Panc1 (cell line): Measurements from ENCODE around the gene ROMO1. TPM values are rescaled to one million over a fixed set of nuclear protein-coding genes. Genes with fewer than 3 reads are reported as not detected.

Experiments
- ATAC-seq: fragments of 200-7000 bp; cut with Tn5 transposase; 2 replicates; pipeline ENCODE4 v1.9.1; 2020; ENCODE audit warnings: mild to moderate bottlenecking, moderate library complexity
- BruUV-seq: library from RNA; stranded (reverse); fragments of 400-500 nt; replicated peaks from 2 replicates; lab custom pipeline; 2021; lab: Mats Ljungman, UMichigan
- CTCF ChIA-PET: fragments of 300-600 bp; sonication (Branson Sonifier 250); formaldehyde crosslinking; loops from one replicate; lab custom pipeline; 2022; ENCODE audit warnings: antibody characterized with exemption; lab: Charles Lee
- POLR2A ChIA-PET: fragments of 300-600 bp; sonication (Branson Sonifier 250); formaldehyde crosslinking; loops from one replicate; lab custom pipeline; 2022; ENCODE audit warnings: antibody characterized with exemption; lab: Charles Lee
- DNase-seq: peaks from one replicate; pipeline ENCODE4 v3.0.0-alpha.2; 2010; ENCODE audit warnings: low read depth, low spot score
- H3K27ac ChIP-seq: 2 replicates; pipeline ENCODE4 v1.5.1; 2011; ENCODE audit warnings: mild to moderate bottlenecking, low read length, inconsistent platforms
- H3K27me3 ChIP-seq: fragments of 200-500 bp; sonication (Bioruptor generic); 2 replicates; pipeline ENCODE4 v1.6.0; 2014; ENCODE audit warnings: low read length, inconsistent platforms; ENCODE audit not compliant: control insufficient read depth, insufficient read depth
- H3K36me3 ChIP-seq: fragments of 200-500 bp; sonication (Bioruptor generic); 2 replicates; pipeline ENCODE4 v1.5.1; 2014; ENCODE audit warnings: inconsistent platforms, mild to moderate bottlenecking, low read length, moderate library complexity; ENCODE audit not compliant: control insufficient read depth, insufficient read depth
- H3K4me1 ChIP-seq: 2 replicates; pipeline ENCODE4 v1.5.1; 2011; ENCODE audit warnings: inconsistent platforms, mild to moderate bottlenecking, low read length, moderate library complexity; ENCODE audit not compliant: control insufficient read depth, insufficient read depth
- H3K4me3 ChIP-seq, 2 experiments: 2 replicates each; pipeline ENCODE4 v1.5.1; 2011 to 2012; ENCODE audit warnings: low read depth in 2 of 2, low read length in 2 of 2, mild to moderate bottlenecking in 2 of 2, inconsistent platforms in 1 of 2, moderate library complexity in 1 of 2
- H3K9me3 ChIP-seq: fragments of 200-500 bp; sonication (Bioruptor generic); 2 replicates; pipeline ENCODE4 v1.5.1; 2014; ENCODE audit warnings: low read depth, mild to moderate bottlenecking, inconsistent platforms, low read length, moderate library complexity; ENCODE audit not compliant: control insufficient read depth, insufficient read depth
- CTCF ChIP-seq: fragments of 450-650 bp; IDR thresholded peaks from 2 replicates; pipeline ENCODE4 v1.5.1; 2017; ENCODE audit warnings: mild to moderate bottlenecking
- POLR2AphosphoS5 ChIP-seq: IDR thresholded peaks from 2 replicates; pipeline ENCODE4 v1.6.1; 2012; ENCODE audit warnings: mild to moderate bottlenecking, low read depth, low read length, moderate library complexity
- SIN3A ChIP-seq: IDR thresholded peaks from 2 replicates; pipeline ENCODE4 v1.6.1; 2012; ENCODE audit warnings: low read depth, mild to moderate bottlenecking, low read length, moderate library complexity, borderline replicate concordance; ENCODE audit not compliant: insufficient read depth
- TCF7L2 ChIP-seq: IDR thresholded peaks from 2 replicates; pipeline ENCODE4 v1.6.1; 2011; ENCODE audit warnings: mild to moderate bottlenecking, low read depth, low read length, inconsistent platforms
- in situ Hi-C: cut with HindIII; loops from 2 replicates; pipeline ENCODE4 v1.10.0; 2016; ENCODE audit warnings: low sequenced_read_pairs, low pct_unique_long_range_greater_than_20kb
- intact Hi-C: fragments of 100-400 bp; cut with micrococcal nuclease; formaldehyde crosslinking; loops from one replicate; pipeline ENCODE4 v1.10.0; 2022; ENCODE audit not compliant: unreplicated experiment
- total RNA-seq: library from RNA; stranded (reverse); gene quantifications from one replicate; pipeline ENCODE4 v1.2.1, GENCODE V29; 2021; ENCODE audit not compliant: unreplicated experiment
- TF ChIP-seq, protein P1 (sequence below), 2 experiments: IDR thresholded peaks; 2 replicates each; pipeline ENCODE4 v1.6.1; 2011 to 2012; ENCODE audit warnings: low read depth in 2 of 2, control low read depth in 1 of 2, low read length in 1 of 2, mild to moderate bottlenecking in 1 of 2, moderate library complexity in 1 of 2; ENCODE audit not compliant: insufficient read depth in 1 of 2

The ROMO1 gene
- total RNA-seq, 1 experiment from 2014 or later = 319 TPM

DNA sequence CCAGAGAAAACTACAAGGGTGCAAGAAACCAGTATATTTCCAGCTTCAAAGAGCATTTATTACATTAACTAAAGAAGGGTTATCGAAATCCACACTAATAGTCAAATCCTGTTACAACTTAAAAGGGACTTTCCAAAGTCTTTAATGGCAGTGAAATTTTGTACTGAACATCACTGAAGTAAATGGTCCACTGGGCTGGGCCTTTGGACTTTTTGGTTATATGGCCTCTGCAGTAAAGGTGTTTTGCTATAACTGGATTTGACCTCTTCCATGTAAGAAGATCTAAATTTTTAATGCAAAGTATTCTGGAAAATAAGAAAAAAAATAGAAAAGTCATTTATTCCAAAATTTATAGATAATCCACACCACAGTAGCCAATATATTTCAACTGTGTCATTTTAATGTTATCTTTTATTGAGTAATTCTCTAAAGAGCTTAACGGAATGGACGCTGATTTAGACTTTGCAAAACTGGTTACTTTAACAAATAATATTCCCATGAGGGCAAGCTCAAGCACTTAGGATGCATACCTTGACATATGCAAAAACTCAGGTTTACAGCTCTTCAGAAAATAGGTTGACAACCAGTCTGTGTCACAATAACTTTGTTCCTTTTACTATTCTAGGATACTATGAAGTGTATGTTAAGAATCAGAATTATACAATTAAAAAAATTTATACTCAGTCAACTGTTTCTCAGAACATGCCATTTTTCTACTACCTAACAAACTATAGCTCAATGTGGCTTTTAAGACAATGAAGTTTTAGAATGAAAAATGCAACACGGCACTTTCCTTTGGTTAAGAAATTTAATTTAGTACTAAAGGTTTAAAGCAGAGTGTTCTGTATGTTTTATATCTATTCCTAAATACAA is 35.8 kb downstream of the ROMO1 start:
- in situ Hi-C loops (no loop called here), intact Hi-C loops (no loop called here)
- Histone ChIP-seq H3K36me3 (peaks cover 86% of the 10 kb centered on the region), H3K27ac (no peak overlapping the region; the same call in 1 of the 2 replicates), H3K9me3 (no peaks in the 10 kb centered on the region), H3K4me1 (peaks cover 23% of the 10 kb centered on the region; the same call in 1 of the 2 replicates), H3K4me3 (no peak overlapping the region), H3K27me3 (no peaks in the 10 kb centered on the region)
- POLR2A ChIA-PET = interaction anchor here (0.6 kb wide), 1 partner anchor 607 kb away, joined by 3 read pairs; no protein-coding TSS in a partner anchor
- no peak for ATAC-seq
- CTCF ChIA-PET = interaction anchor here (0.6 kb wide), 1 partner anchor 152 kb away, joined by 3 read pairs; no protein-coding TSS in a partner anchor
- DNase-seq = no peak
- TSS peak; percentile 0 for BruUV-seq
- TF ChIP-seq POLR2AphosphoS5 = no peak
- no peak for TF ChIP-seq SIN3A
- TF ChIP-seq CTCF = no peak
- TF ChIP-seq, protein P1, sequence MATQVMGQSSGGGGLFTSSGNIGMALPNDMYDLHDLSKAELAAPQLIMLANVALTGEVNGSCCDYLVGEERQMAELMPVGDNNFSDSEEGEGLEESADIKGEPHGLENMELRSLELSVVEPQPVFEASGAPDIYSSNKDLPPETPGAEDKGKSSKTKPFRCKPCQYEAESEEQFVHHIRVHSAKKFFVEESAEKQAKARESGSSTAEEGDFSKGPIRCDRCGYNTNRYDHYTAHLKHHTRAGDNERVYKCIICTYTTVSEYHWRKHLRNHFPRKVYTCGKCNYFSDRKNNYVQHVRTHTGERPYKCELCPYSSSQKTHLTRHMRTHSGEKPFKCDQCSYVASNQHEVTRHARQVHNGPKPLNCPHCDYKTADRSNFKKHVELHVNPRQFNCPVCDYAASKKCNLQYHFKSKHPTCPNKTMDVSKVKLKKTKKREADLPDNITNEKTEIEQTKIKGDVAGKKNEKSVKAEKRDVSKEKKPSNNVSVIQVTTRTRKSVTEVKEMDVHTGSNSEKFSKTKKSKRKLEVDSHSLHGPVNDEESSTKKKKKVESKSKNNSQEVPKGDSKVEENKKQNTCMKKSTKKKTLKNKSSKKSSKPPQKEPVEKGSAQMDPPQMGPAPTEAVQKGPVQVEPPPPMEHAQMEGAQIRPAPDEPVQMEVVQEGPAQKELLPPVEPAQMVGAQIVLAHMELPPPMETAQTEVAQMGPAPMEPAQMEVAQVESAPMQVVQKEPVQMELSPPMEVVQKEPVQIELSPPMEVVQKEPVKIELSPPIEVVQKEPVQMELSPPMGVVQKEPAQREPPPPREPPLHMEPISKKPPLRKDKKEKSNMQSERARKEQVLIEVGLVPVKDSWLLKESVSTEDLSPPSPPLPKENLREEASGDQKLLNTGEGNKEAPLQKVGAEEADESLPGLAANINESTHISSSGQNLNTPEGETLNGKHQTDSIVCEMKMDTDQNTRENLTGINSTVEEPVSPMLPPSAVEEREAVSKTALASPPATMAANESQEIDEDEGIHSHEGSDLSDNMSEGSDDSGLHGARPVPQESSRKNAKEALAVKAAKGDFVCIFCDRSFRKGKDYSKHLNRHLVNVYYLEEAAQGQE (IDR thresholded peaks at IDR 0.05; ENCODE audit: insufficient read depth in 1 of 2, low read depth in 2 of 2, low read length in 1 of 2) = no peak
- TF ChIP-seq TCF7L2 = no peak

DNA sequence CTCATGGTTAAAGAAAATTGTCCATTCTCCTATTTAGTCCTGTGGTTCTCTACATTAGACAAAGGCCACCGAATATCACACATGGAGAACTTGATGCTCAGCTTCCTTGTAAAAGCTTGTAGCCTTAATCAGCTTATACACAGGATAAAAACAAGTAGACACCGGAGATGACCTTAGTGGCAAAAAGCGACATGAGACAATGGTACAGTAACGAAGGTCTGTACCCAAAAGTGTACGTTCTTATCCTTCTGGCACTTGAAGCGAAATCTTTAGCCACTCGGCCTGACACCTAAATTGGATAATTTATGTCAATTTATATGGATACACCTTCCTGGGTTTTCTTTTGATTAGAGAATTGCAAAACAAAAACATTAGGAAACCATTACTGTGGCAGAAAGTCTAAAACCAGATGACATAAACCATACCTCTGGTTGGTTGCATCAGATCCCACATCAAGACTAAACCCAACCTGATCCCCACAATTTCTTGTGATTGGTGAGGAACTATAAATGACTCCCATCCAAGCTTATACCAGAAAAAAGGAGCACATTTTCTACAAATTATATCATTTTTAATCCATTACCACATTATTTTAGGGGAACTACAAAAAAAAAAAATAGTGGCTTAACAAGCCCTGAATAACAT is 36.7 kb downstream of the ROMO1 start:
- peaks cover 86% of the 10 kb centered on the region for H3K36me3 ChIP-seq
- no TSS peak for BruUV-seq
- no peaks in the 10 kb centered on the region for H3K27me3 ChIP-seq
- intact Hi-C loops = no loop called here
- no peak overlapping the region for H3K4me3 ChIP-seq
- POLR2A ChIA-PET = interaction anchor here (0.6 to 0.7 kb wide), 2 partner anchors 151 to 608 kb away, joined by 3 to 4 read pairs; no protein-coding TSS in a partner anchor
- H3K9me3 ChIP-seq = no peaks in the 10 kb centered on the region
- DNase-seq (no peak), ATAC-seq (no peak)
- H3K4me1 ChIP-seq = peaks cover 23% of the 10 kb centered on the region; the same call in 1 of the 2 replicates
- CTCF ChIA-PET = no interaction called here
- H3K27ac ChIP-seq = 0 out of 2 replicates have a peak overlapping the region, but pooled peaks have one; percentile 23
- in situ Hi-C loops = no loop called here
- TF ChIP-seq TCF7L2 (no peak), CTCF (no peak), SIN3A (no peak)
- TF ChIP-seq, protein P1 (IDR thresholded peaks at IDR 0.05; ENCODE audit: insufficient read depth in 1 of 2, low read depth in 2 of 2, low read length in 1 of 2) = no peak
